A673 (cell line): Measurements from ENCODE around the gene ESRRG. TPM values are rescaled to one million over a fixed set of nuclear protein-coding genes. Genes with fewer than 3 reads are reported as not detected.

ENCODE experiments used
- BruUV-seq: library from RNA; stranded (reverse); fragments of 400-500 nt; replicated peaks from 2 replicates; lab custom pipeline; 2021; lab: Mats Ljungman, UMichigan
- CTCF ChIA-PET: fragments of 300-600 bp; sonication (Branson Sonifier 250); formaldehyde crosslinking; loops from one replicate; lab custom pipeline; 2022; ENCODE audit warnings: antibody characterized with exemption; lab: Charles Lee
- POLR2A ChIA-PET: fragments of 300-600 bp; sonication (Branson Sonifier 250); formaldehyde crosslinking; loops from one replicate; lab custom pipeline; 2022; ENCODE audit warnings: antibody characterized with exemption; ENCODE audit not compliant: low non-redundant PET; lab: Charles Lee
- DNase-seq: peaks from one replicate; pipeline ENCODE4 v3.0.0-alpha.2; 2015; ENCODE audit warnings: low spot score
- H3K27ac ChIP-seq: fragments of 200-600 bp; sonication (generic); 2 replicates; pipeline ENCODE4 v1.5.1; 2016; ENCODE audit warnings: mixed run types, low read depth, mild to moderate bottlenecking, mixed read lengths, antibody characterized with exemption, low read length; ENCODE audit not compliant: poor library complexity, severe bottlenecking
- H3K27me3 ChIP-seq: fragments of 200-600 bp; sonication (generic); replicated peaks from 2 replicates; pipeline ENCODE4 v1.6.1; 2017; ENCODE audit warnings: mixed run types, low read depth, mild to moderate bottlenecking, mixed read lengths, antibody characterized with exemption, low read length; ENCODE audit not compliant: insufficient read depth, poor library complexity
- H3K36me3 ChIP-seq: fragments of 200-600 bp; sonication (generic); 2 replicates; pipeline ENCODE4 v1.6.1; 2016; ENCODE audit warnings: mixed run types, mild to moderate bottlenecking, mixed read lengths, antibody characterized with exemption, low read length; ENCODE audit not compliant: insufficient read depth, poor library complexity, severe bottlenecking
- H3K4me1 ChIP-seq: fragments of 200-600 bp; sonication (generic); 2 replicates; pipeline ENCODE4 v1.6.1; 2017; ENCODE audit warnings: mixed run types, mild to moderate bottlenecking, mixed read lengths, antibody characterized with exemption, low read length; ENCODE audit not compliant: insufficient read depth, poor library complexity, severe bottlenecking
- H3K4me3 ChIP-seq: fragments of 200-600 bp; sonication (generic); 2 replicates; pipeline ENCODE4 v1.5.1; 2016; ENCODE audit warnings: low read depth, mixed run types, mild to moderate bottlenecking, mixed read lengths, low read length; ENCODE audit not compliant: poor library complexity, severe bottlenecking
- H3K9me3 ChIP-seq: fragments of 200-600 bp; sonication (generic); 2 replicates; pipeline ENCODE4 v1.6.1; 2016; ENCODE audit warnings: mixed run types, low read depth, mild to moderate bottlenecking, mixed read lengths, antibody characterized with exemption, low read length; ENCODE audit not compliant: poor library complexity, severe bottlenecking
- EZH2 ChIP-seq: fragments of 200-600 bp; sonication (generic); IDR thresholded peaks from 2 replicates; pipeline ENCODE4 v1.6.1; 2017; ENCODE audit warnings: borderline replicate concordance, low read depth, mild to moderate bottlenecking, mixed read lengths, antibody characterized with exemption, low read length; ENCODE audit not compliant: poor library complexity, severe bottlenecking
- intact Hi-C: fragments of 100-400 bp; cut with micrococcal nuclease; formaldehyde crosslinking; loops from one replicate; pipeline ENCODE4 v1.10.0; 2022; ENCODE audit not compliant: unreplicated experiment
- total RNA-seq: library from RNA; stranded (reverse); gene quantifications from 2 replicates; pipeline ENCODE4 v1.2.3, GENCODE V29; 2021
- TF ChIP-seq, protein P1 (sequence below): fragments of 300-800, 200-600 bp; sonication (generic); conservative IDR thresholded peaks from 2 replicates; pipeline ENCODE4 v1.5.1; 2017; ENCODE audit warnings: low read depth, mild to moderate bottlenecking, antibody characterized with exemption, low read length, moderate library complexity, mixed read lengths

ESRRG gene
- total RNA-seq, 1 experiment from 2014 or later, result not detected

DNA sequence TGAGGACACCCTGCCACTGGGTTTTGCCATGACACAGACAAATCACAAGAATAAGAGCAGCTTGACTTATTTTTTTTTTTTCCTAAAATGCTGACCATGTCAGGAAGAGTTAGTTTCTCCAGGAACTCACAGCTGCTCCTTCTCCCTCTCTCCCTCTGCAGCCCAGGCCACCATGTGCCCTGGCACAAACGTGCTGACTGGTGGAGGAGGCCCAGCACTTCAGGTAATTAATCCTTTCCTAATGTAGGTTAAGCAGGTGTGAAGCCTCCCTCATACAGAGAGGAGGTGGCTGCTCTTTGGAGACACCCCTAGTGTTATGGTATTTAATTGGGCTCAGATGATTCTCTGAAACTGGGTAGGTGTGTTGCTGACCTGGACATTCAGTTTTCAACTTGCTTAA is 170.2 kb downstream of the ESRRG start:
- TF ChIP-seq EZH2, result no peak
- TF ChIP-seq, protein P1, sequence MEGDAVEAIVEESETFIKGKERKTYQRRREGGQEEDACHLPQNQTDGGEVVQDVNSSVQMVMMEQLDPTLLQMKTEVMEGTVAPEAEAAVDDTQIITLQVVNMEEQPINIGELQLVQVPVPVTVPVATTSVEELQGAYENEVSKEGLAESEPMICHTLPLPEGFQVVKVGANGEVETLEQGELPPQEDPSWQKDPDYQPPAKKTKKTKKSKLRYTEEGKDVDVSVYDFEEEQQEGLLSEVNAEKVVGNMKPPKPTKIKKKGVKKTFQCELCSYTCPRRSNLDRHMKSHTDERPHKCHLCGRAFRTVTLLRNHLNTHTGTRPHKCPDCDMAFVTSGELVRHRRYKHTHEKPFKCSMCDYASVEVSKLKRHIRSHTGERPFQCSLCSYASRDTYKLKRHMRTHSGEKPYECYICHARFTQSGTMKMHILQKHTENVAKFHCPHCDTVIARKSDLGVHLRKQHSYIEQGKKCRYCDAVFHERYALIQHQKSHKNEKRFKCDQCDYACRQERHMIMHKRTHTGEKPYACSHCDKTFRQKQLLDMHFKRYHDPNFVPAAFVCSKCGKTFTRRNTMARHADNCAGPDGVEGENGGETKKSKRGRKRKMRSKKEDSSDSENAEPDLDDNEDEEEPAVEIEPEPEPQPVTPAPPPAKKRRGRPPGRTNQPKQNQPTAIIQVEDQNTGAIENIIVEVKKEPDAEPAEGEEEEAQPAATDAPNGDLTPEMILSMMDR, result no peak
- Histone ChIP-seq H3K36me3 (no peaks in the 10 kb centered on the region), H3K9me3 (no peaks in the 10 kb centered on the region), H3K27me3 (peaks cover 29% of the 10 kb centered on the region), H3K4me3 (no peak overlapping the region), H3K4me1 (no peaks in the 10 kb centered on the region), H3K27ac (no peak overlapping the region)
- intact Hi-C loops, result no loop called here
- no peak for DNase-seq
- CTCF ChIA-PET, result no interaction called here
- POLR2A ChIA-PET, result no interaction called here
- BruUV-seq, result no TSS peak

DNA sequence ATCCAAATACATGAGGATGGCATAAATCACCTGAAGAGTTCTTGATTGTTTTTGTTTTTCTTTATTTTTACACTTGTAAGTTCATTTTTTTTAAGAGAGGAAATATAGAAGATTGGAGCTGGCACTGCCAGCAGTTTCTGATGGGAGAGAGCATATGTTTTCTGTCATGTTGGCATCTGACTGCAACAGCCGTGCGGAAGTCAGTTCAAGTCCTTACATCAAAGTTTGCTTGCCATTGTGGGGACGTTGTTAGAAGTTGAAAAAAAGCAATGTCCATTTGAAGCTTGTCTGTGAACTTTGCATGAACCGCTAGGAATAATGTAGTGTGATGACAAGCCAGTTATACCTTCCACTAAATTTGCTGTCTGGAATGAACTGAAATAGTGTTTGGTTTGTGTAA is 173.4 kb downstream of the ESRRG start:
- ChIA-PET CTCF (no interaction called here), POLR2A (no interaction called here)
- TF ChIP-seq, protein P1, result no peak
- TF ChIP-seq EZH2, result no peak
- no peak for DNase-seq
- Histone ChIP-seq H3K27me3 (peaks cover 20% of the 10 kb centered on the region), H3K9me3 (no peaks in the 10 kb centered on the region), H3K4me1 (no peaks in the 10 kb centered on the region), H3K4me3 (no peak overlapping the region), H3K27ac (no peak overlapping the region), H3K36me3 (no peaks in the 10 kb centered on the region)
- intact Hi-C loops, result no loop called here
- no TSS peak for BruUV-seq

DNA sequence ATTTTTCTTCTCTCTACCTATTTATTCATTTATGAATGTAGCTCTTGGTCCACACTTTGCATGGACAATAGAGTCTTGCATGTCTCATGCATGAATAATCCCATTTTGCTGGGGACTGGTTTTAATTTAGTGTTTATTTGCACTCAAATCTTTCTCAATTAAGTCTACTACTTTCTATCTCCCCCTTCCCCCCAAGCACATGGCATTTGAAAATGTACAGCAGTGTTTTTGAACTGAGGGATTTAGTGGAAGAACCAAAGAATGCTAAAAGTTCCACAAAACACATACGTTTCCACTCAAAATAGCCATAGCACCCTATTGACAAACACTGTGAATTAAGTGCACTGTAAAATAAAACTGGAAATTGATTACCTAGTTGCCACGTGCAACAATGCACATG is 180.5 kb downstream of the ESRRG start:
- no TSS peak for BruUV-seq
- ChIA-PET POLR2A (no interaction called here), CTCF (no interaction called here)
- H3K4me3 ChIP-seq, result no peak overlapping the region
- no peak overlapping the region for H3K27ac ChIP-seq
- no peaks in the 10 kb centered on the region for H3K9me3 ChIP-seq
- no peak for TF ChIP-seq EZH2
- TF ChIP-seq, protein P1, result no peak
- DNase-seq, result no peak
- H3K4me1 ChIP-seq, result no peaks in the 10 kb centered on the region
- intact Hi-C loops, result no loop called here
- H3K27me3 ChIP-seq, result peaks cover 32% of the 10 kb centered on the region
- no peaks in the 10 kb centered on the region for H3K36me3 ChIP-seq
